Hindlimb muscle (tissue), 1 donor: ENCODE measurements around the gene PHOX2B. TPM values are rescaled to one million over a fixed set of nuclear protein-coding genes. Genes with fewer than 3 reads are reported as not detected.

Source experiments
- DNase-seq: peaks from one replicate; pipeline ENCODE4 v3.0.0-alpha.2; 2013
- polyA plus RNA-seq: library from polyadenylated mRNA; unstranded; fragments of 120-200 nt; gene quantifications from one replicate; pipeline ENCODE4 v1.2.1, GENCODE V29; 2013; ENCODE audit not compliant: insufficient read length

PHOX2B gene
- polyA plus RNA-seq, result not detected

DNA sequence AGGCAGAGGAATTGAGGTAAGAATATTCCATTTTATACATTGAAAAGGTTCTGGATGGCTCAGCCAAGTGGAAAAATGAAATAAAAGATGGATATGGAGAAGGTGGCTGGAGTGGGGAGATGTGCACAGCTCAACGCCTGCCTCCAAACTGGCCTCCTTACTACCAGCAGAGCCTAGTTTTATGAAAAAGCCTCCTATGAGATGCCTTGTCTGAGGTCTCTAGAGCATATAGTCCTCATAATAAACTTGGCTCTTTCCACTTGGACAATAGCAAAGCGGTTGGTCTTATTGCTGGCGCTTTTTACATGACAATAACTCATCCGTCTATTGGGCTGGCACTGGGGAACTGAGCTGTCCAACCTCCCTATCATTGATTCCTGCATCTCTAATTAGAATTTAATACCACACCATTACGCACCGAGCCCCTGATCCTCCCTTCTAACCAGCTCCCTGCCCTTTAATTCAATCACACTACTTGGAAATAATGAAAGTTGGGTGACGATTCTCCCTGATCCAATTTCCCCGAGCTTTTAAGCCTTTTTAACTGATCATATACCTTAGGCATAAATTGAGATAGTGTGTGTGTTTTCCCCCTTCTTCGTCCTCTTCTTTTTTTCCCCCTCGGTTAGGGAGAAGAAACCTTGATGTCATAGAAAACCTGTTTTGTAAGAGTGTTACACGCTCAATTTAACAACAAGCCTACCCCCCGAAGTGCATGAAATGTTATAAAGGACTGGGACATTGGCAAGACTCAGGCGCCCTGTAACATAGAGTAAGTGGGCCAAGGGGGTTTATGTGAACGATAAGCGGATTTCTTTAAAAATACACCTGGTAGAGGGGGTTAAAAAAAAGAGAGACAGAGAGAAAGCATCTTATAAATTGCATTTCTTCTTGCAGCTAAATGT, at the start of gene PHOX2B:
Gene PHOX2B, minus strand, starts transcription at position 155 of the 905 bp plus-strand sequence. Its CDS starts 115 bp downstream, at position 40.
- DNase-seq, result no peak

DNA sequence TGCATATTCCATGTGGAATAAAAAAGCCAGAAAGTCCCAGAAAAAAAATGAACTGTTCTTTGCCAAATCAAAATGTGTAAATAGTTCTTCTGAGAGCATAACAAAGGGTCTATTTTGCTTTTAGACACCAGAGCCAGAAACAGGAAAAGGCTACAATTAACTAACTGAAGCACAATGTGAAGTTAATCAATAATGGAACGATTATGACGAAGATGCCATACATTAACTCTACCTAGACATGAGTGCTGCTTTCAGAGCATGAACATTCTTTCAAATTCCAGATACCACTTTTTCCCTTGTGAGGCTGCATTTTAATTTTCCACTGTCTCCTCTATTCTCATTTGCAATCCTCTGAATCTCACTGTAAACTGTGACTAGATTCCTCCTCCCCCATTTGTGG, 48.7 kb upstream of the PHOX2B start:
- DNase-seq, result no peak

- no peak for DNase-seq
Observed at GRCh38 chr4:41796545-41797210, 48.2 kb upstream of the PHOX2B start.

- no peak for DNase-seq
Observed at GRCh38 chr4:41795796-41796385, 47.4 kb upstream of the PHOX2B start.

- DNase-seq, result no peak
Observed at GRCh38 chr4:41792166-41792565, 43.6 kb upstream of the PHOX2B start.

- DNase-seq, result no peak
Observed at GRCh38 chr4:41791557-41791956, 43.0 kb upstream of the PHOX2B start.

GRCh38 chr4:41787931-41788330, 39.4 kb upstream of the PHOX2B start:
- no peak for DNase-seq

- DNase-seq, result no peak
Observed at GRCh38 chr4:41785665-41786064, 37.1 kb upstream of the PHOX2B start.

DNA sequence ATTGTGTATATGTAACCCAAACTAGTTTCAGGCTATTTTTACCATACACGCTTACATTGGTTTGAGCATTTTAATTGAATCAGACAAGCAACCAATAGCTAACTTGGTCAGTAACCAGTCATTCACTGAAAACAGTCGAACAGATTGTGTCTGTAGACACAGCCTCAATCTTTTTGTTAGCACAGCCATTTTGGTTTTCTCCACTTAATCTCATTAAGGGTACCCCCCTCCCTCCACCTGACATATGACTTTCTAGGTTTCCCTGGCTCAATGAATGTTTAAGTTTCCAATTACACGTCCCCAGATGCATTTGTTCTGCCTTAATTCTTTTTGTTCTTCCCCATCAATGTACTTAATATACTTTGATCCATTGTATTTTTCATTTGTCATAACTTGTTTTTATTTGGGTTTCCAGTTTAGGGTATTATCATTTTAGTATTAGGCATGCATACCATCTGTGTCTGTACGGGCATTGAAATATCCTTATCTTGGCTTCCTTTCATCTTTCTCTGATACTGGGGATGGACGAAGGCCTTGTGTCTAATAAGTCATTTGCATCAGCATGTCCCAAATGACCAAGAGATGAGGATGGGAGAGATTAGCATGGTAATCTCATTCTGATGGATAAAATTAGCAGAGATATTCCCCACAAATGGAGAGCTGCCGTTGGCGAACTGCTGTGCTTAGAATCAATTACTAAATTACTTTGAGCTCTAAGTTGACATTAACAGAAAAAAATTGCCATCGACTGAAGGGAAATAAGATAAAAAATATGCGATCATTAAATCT, 35.9 kb upstream of the PHOX2B start:
- DNase-seq, result no peak

DNA sequence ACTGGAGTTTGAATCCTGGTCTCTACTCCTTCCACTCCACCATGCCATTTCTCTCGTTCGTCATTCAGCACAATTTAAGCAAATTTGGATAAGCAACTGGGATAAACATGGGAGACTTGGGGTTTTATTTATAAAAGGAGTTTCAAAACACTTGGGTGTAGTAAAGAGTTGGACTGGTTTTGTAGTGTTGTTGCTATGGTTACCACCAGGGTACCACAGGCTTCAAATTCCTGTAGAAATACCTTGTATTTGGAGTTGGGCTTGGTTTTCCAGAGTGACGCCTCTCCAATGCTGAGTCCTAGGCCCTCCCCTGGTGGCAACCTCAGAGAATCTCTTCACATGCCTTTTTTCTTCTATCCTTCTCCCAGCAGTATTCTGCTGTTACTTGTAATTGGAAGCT, 27.9 kb upstream of the PHOX2B start:
- DNase-seq, result no peak

- no peak for DNase-seq
Observed at GRCh38 chr4:41763729-41764128, 15.2 kb upstream of the PHOX2B start.

DNA sequence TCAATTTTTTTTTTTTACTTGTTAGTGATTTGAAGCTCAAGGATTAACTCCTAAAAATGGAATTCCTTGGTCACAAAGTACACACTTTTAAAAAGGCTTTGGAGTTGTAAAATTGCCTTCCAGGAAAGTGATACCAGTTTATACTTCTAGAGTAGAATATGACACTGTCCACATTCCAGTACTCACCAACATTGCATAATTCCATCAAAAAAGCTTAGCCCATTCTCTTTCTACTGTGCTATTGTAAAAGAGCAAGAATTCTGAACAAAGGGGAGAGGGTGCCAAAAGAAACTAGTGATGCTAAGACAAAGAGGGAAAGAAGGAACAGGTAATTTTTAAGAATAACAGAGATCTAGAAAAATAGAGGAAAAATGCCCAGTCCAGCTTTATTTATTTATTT, 10.4 kb upstream of the PHOX2B start:
- DNase-seq, result no peak

- no peak for DNase-seq
Observed at GRCh38 chr4:41757521-41758156, 9.1 kb upstream of the PHOX2B start.

DNA sequence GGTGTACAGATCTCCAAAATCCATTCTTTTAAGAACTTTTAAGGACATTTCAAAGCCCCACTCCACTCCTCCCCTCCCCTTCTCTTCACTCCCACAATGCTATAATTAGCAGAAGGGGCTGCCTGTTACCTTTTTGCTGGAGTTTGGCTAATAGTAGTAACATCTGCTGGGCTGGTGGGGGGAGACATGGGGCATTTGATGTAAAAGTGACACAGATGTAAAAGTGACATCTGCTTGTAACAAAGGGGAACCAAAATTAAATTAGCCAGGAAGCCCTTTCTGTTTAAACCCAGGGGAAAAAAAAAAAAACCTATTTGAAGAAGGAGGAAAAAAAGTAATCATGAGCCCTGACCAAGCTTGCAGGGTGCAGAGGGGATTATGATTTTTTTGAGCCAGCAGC, 5.4 kb upstream of the PHOX2B start:
- DNase-seq, result no peak

DNA sequence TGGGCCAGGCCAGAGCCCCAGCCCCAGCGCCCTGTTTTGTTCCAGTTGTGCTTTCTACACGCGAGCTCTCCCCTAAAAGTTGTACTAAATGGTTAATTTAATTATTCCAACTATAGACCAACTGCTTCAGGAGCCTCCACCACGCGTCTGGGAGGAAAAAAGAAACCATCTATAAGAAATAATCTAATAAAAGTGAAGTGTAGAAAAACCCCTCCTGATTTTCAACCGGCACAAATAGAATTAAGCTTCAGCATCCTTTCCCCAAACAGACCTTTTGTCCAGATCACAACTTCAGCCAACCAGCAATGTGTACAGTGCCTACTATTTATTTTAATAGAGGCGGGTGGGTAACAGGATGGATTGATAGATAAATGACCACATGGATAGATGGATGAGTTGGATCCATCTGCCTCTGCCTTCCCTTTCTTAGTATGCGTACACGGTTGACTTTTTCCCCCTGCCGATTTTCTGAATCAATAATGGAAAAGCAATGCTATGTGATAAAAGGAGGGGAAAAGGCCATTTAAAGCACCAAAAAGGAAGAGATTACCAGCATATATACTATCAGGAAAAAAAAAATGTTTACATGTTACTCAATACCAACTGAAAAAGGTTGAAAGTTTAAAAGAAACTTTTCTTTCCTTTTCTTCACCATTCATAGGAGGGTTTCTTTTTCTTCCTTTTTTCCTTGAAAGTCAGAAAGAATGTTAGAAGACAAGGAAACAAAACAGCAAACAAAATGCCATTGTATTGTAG, 3.7 kb upstream of the PHOX2B start:
- DNase-seq, result no peak

GRCh38 chr4:41751449-41752061, 3.0 kb upstream of the PHOX2B start:
- no peak for DNase-seq

DNA sequence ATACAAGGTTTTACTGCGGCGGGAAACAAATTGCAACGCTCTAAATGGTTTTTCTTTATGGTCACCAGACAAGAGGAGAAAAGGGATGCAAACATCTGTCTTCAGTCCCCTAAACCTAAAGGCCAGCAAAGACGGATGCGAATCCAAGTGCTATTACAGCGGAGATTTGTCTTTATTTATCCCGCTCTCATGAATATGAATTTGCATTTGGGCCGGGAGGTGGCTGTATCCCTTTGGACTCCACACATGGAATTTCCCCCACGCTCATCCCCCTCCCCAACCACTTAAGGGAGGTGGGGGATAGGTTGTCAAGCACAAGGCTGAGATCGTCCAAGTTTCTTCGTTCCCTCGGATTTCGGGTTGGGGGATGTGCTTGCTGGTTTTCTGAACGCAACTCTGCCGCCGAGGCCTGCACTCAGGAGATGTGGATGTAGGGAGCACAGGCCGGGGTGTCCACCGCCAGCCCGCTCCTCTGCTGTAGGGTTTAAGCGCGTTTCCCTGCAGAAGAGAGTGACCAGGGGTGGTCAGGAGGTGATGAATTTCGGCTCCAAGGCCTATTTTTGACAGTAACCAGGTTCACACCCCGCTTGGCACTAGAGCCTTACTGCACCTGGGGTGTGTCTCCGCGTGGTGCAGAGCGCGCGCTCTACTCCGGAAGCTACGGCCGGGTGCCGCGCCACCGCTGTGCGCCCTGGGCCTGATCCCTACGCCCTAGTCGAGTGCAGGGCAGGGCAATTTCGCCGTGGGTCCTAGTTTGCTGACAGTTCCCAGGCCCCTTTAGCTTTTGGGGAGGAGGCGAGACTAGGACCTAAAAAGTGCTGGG, 2.3 kb upstream of the PHOX2B start:
- DNase-seq, result no peak

DNA sequence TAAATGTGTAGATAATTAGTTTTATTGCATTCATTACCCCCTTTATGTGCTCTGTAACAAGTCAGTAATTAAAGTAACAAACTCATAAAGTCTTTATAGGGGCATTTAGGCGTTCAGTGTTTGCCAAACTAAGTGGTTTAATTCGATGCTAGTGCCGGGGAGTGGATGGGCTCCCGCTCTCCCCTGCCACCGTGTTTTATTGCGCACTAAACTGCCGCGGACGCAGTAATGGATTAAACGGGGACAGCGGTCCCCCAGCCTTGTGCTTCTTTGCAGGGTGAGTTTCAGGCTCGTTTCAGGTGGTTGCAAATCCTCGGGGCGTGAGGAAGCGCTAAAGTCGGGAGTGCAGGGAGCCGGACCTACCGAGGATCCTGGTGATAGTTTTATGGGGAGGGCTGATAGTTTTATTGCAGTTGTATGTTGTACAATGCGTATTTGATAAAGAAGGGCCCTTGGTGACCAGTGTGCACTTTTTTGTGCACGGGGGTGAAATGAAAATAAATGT, 1.6 kb upstream of the PHOX2B start:
- DNase-seq, result no peak

DNA sequence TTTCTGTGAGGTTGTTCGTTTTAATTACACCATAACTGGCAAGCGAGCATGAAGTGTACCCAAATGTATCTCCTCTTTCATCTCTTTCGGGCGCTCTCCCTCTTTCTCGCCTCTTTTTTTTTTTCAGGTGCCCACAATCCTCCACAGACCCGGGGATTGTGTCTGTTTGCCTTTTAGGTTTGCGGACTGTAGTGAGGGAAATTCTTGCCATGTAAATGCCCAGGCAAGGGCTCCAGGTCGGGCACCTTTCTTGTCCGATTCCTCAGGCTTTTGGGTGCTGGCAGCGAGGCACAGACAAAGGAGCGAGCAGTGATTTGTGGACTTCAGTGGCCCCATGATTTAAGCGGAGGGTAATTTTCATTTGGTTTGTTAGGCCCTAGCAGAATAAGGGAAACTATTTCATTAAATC, 1.1 kb upstream of the PHOX2B start:
- DNase-seq, result no peak

GRCh38 chr4:41748074-41748570, 403 bp downstream of the PHOX2B start:
- no peak for DNase-seq
